Tibial nerve (tissue), 4 donors: Measurements from ENCODE around the gene SYNE4. TPM values are rescaled to one million over a fixed set of nuclear protein-coding genes. Genes with fewer than 3 reads are reported as not detected.

ENCODE experiments used
- DNase-seq, 2 donors: peaks; one replicate each; pipeline ENCODE4 v3.0.0-alpha.2; 2019; ENCODE audit warnings: low spot score in 2 of 2
- H3K27ac ChIP-seq, 4 donors: fragments of 200-600 bp; sonication (generic) in 3 of 4; one replicate each; pipeline ENCODE4 v1.5.1; 2017 to 2019; ENCODE audit warnings: mild to moderate bottlenecking in 1 of 4
- H3K27me3 ChIP-seq, 2 donors: fragments of 200-600 bp; sonication (generic) in 1 of 2; one replicate each; pipeline versions ENCODE4 v1.5.1 to v1.6.0; 2017 to 2019
- H3K36me3 ChIP-seq, 3 donors: fragments of 200-600 bp; sonication (generic); one replicate each; pipeline ENCODE4 v1.5.1; 2018 to 2019
- H3K4me1 ChIP-seq, 4 donors: fragments of 200-600 bp; sonication (generic) in 3 of 4; one replicate each; pipeline ENCODE4 v1.5.1; 2017 to 2019
- H3K4me3 ChIP-seq, 4 donors: fragments of 200-600 bp; sonication (generic) in 3 of 4; one replicate each; pipeline ENCODE4 v1.5.1; 2017 to 2019; ENCODE audit warnings: mild to moderate bottlenecking in 1 of 4, moderate library complexity in 1 of 4
- H3K9me3 ChIP-seq, 4 donors: fragments of 200-600 bp; sonication (generic) in 3 of 4; one replicate each; pipeline ENCODE4 v1.5.1; 2017 to 2019
- EP300 ChIP-seq, 2 donors: sonication (generic); formaldehyde crosslinking; IDR thresholded peaks; one replicate each; pipeline ENCODE4 v1.6.1; 2017; ENCODE audit warnings: antibody characterized with exemption in 2 of 2, mild to moderate bottlenecking in 1 of 2
- POLR2A ChIP-seq, 2 donors: fragments of 450-650 bp; IDR thresholded peaks; one replicate each; pipeline ENCODE4 v1.6.1; 2017; ENCODE audit warnings: antibody characterized with exemption in 2 of 2, mild to moderate bottlenecking in 2 of 2, moderate library complexity in 2 of 2
- WGBS, 2 donors: methylation state at CpG; one replicate each; pipeline ENCODE4 v1.1.5; 2018; 5-methylcytosine and 5-hydroxymethylcytosine counted together
- total RNA-seq, 4 donors: library from RNA; depleted of rRNA; stranded (reverse); fragments of >200 nt; gene quantifications; one replicate each; pipeline ENCODE4 v1.1.0, GENCODE V29; 2016
- TF ChIP-seq, protein P1 (sequence below), 5 experiments: fragments of 200-600 bp in 3 of 5; fragments of 450-650 bp in 2 of 5; sonication (generic) in 3 of 5; IDR thresholded peaks; one replicate each; pipeline ENCODE4 v1.5.1; 2016 to 2019; ENCODE audit warnings: antibody characterized with exemption in 5 of 5, mild to moderate bottlenecking in 3 of 5, moderate library complexity in 2 of 5

Gene SYNE4, protein sequence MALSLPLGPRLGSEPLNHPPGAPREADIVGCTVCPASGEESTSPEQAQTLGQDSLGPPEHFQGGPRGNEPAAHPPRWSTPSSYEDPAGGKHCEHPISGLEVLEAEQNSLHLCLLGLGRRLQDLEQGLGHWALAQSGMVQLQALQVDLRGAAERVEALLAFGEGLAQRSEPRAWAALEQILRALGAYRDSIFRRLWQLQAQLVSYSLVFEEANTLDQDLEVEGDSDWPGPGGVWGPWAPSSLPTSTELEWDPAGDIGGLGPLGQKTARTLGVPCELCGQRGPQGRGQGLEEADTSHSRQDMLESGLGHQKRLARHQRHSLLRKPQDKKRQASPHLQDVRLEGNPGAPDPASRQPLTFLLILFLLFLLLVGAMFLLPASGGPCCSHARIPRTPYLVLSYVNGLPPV
- 1 to 10 TPM in 1 of 4 donors, under 1 TPM in 2, not detected in 1; 0.21 to 2.1 (median 0.98) TPM for total RNA-seq

- H3K4me3 ChIP-seq, result peak within 1 kb of the TSS; percentile 27 to 53 (median 42)
- 50 to 54% methylated on average over 14 to 19 of the region's 19 CpGs for WGBS, 2 donors
- no peak for DNase-seq
Observed at GRCh38 chr19:36008336-36008978, at the start of gene SYNE4. Gene SYNE4, minus strand, starts transcription at chr19:36008813. Its CDS starts 132 bp downstream, at chr19:36008681.

DNA sequence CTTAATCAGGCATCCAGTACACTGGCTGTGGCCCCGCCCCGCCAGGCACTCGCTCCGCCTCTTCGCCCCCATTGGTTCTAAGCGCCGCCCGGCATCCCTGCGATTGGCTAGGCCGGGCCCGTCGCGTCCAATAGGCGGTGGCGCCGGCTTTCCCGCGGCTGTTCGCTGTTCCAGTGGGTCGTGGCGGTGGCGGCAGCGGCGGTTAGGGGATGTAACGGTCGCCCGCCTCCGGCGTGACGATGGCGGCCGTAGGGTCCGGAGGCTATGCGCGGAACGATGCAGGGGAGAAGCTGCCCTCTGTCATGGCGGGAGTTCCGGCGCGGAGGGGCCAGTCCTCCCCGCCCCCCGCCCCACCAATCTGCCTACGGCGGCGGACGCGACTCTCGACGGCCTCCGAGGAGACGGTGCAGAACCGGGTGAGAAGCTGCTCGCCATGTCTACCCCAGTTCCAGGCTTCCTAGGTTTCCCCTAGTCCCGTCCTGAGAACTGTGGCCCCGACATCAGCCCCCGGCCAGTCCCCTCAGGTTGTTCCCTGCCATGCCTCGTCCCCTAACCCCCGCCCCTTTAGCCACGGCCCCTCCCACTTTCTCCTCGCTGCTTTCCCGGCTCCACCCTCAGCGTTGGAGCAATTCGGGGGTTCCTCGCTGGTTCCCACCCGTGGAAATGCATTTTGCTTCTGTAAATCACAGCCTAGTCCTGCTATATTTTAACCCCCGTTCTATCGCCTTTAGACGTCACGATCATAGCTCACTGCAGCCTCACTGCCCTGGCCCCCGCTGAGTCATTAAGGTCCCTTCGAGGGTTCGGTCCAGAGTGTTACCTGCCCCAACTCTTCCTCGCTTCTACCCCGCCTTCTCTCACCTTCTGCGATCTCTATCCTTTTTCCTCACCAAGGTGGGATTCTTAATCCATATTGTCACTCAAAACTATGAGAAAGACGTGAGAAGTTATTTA lies 46.4 kb upstream of the SYNE4 start, which contains the start of gene WDR62:
TSS of gene WDR62 (plus strand) at position 165 of the 954 bp plus-strand sequence. CDS start at position 240, 75 bp downstream.
- peak within 1 kb of the TSS; percentile 47 to 77 (median 59) for H3K4me3 ChIP-seq
- DNase-seq, result peak; percentile 86 to 90
- WGBS, 2 donors, result 1% methylated on average over 67 to 70 of the region's 76 CpGs

More at GRCh38 chr19:36008336-36008978, at the start of gene SYNE4:
- peak within 1 kb of the TSS; percentile 39 to 88 (median 78) for H3K27ac ChIP-seq
- H3K9me3 ChIP-seq, result no peaks in the 10 kb centered on the region
- peaks cover 0 to 8% (median 0%) of the 10 kb centered on the region in 3 donors for H3K36me3 ChIP-seq
- H3K27me3 ChIP-seq, result no peaks in the 10 kb centered on the region
- TF ChIP-seq, protein P1, sequence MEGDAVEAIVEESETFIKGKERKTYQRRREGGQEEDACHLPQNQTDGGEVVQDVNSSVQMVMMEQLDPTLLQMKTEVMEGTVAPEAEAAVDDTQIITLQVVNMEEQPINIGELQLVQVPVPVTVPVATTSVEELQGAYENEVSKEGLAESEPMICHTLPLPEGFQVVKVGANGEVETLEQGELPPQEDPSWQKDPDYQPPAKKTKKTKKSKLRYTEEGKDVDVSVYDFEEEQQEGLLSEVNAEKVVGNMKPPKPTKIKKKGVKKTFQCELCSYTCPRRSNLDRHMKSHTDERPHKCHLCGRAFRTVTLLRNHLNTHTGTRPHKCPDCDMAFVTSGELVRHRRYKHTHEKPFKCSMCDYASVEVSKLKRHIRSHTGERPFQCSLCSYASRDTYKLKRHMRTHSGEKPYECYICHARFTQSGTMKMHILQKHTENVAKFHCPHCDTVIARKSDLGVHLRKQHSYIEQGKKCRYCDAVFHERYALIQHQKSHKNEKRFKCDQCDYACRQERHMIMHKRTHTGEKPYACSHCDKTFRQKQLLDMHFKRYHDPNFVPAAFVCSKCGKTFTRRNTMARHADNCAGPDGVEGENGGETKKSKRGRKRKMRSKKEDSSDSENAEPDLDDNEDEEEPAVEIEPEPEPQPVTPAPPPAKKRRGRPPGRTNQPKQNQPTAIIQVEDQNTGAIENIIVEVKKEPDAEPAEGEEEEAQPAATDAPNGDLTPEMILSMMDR (IDR thresholded peaks at IDR 0.05), result no peak
- TF ChIP-seq EP300 (IDR thresholded peaks at IDR 0.05) (no peak), POLR2A (IDR thresholded peaks at IDR 0.05) (no peak)
- H3K4me1 ChIP-seq, result peaks cover 0 to 26% (median 17%) of the 10 kb centered on the region in 4 donors

DNA sequence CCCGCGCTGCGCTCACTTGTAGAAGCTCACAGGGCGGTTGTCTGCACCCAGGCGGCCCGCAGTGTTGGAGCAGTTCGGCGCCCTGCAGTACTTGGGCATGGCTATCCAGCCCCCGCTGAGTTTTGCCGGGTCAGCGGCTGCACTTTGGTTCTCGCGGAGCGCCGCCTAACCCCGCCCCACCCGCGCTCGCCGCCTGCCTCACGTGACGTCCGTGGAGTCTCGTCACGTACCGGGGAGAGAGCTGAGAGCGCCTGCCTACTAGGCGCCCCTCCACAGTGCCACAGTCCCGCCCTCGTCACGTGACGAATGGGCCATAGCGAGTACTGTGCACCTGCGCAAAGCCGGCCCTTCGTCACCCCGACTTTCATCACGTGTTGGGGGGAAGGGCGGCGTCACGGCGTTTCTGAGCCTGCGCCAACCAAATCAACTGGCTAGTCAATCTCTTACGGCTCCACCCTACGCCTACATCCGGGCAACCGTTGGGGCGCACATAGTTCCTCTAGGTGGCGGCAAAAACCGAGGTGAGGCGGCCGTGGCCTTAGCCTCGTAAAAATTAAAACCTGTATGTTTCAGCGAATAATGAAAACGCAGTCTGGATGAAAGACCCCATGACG lies 45.6 kb upstream of the SYNE4 start, which contains the start of gene THAP8:
TSS of gene THAP8 (minus strand) at position 167 of the 614 bp plus-strand sequence. CDS start at position 99, 68 bp downstream.
- DNase-seq, result peak; percentile 100
- Histone ChIP-seq H3K36me3 (no peaks in the 10 kb centered on the region), H3K9me3 (no peaks in the 10 kb centered on the region), H3K4me1 (peaks cover 0 to 19% (median 8%) of the 10 kb centered on the region in 4 donors), H3K27me3 (no peaks in the 10 kb centered on the region), H3K4me3 (peak within 1 kb of the TSS; percentile 47 to 77 (median 59)), H3K27ac (peak within 1 kb of the TSS; percentile 87 to 93 (median 90))
- TF ChIP-seq POLR2A (IDR thresholded peaks at IDR 0.05) (peak; percentile 31 to 84), EP300 (IDR thresholded peaks at IDR 0.05) (peak; percentile 95 to 100)
- TF ChIP-seq, protein P1 (IDR thresholded peaks at IDR 0.05), result peak; percentile 58 to 87 (median 68)
- 0 to 1% methylated on average over 25 to 47 of the region's 56 CpGs for WGBS, 2 donors

More for the DNA sequence above, 46.4 kb upstream of the SYNE4 start, which contains the start of gene WDR62:
- TF ChIP-seq, protein P1 (IDR thresholded peaks at IDR 0.05), result no peak
- TF ChIP-seq POLR2A (IDR thresholded peaks at IDR 0.05) (no peak), EP300 (IDR thresholded peaks at IDR 0.05) (no peak)
- H3K36me3 ChIP-seq, result no peaks in the 10 kb centered on the region
- H3K27me3 ChIP-seq, result no peaks in the 10 kb centered on the region
- no peaks in the 10 kb centered on the region for H3K9me3 ChIP-seq
- peaks cover 0 to 19% (median 8%) of the 10 kb centered on the region in 4 donors for H3K4me1 ChIP-seq
- H3K27ac ChIP-seq, result peak within 1 kb of the TSS; percentile 87 to 93 (median 90)

- no peaks in the 10 kb centered on the region for H3K27me3 ChIP-seq
- H3K9me3 ChIP-seq, result no peaks in the 10 kb centered on the region
- TF ChIP-seq, protein P1 (IDR thresholded peaks at IDR 0.05), result no peak
- no peak for TF ChIP-seq POLR2A (IDR thresholded peaks at IDR 0.05)
- no peak for TF ChIP-seq EP300 (IDR thresholded peaks at IDR 0.05)
- H3K27ac ChIP-seq, result peak overlapping the region in 2 of 4 donors; percentile 48 to 93
- WGBS, 2 donors, result 89 to 94% methylated on average over 4 of the region's 4 CpGs
- no peak for DNase-seq
- no peaks in the 10 kb centered on the region for H3K36me3 ChIP-seq
- peaks cover 0 to 27% (median 14%) of the 10 kb centered on the region in 4 donors for H3K4me1 ChIP-seq
- H3K4me3 ChIP-seq, result no peak overlapping the region
Observed at GRCh38 chr19:36051637-36052036, 43.0 kb upstream of the SYNE4 start.
